Kidney tubule cell (primary cell): ENCODE measurements around the gene WDR17.
"Not testable (repeated sequence)": the region's sequence is repeated elsewhere in the genome, so short reads cannot be mapped to it uniquely, and the experiment has no call there.

Source experiments
- DNase-seq: peaks from one replicate; pipeline ENCODE4 v3.0.0-alpha.2; 2018; ENCODE audit warnings: low spot score

WDR17 gene

DNA sequence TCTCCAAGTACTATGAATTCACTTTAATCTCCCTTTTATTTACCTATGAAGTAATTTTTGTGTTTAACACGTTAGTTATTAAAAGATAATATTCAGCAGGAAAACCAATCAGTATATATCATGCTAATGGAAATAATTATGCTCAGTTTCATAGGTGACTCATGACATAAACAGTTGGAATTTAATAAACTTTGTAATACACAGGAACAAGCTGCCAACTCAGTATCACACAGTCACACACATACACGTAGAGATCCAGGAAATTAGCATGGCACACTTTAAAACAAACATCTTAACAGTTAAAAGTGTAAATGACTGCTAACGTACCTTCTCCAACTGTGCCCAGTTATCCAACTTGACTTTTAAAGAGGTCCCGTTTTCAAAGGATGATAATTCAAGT lies 127.5 kb downstream of the WDR17 start:
- peak; percentile 74 for DNase-seq

DNA sequence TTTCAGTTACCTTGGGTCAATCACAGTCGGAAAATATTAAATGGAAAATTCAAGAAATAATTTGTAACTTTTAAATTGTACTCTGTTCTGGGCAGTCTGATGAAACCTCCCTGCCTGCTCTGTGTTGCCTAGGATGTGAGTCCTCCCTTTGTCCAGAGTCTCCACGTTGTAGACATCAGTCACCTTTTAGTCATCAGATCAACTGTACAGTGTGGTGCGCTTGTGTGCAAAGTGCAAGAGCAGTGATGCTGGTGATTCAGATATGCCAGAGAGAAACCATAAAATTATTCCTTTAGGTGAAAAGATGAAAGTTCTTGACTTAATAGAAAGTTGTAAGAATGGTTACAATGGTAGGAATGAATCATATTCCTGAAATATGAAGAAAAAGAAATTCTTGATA lies 128.3 kb downstream of the WDR17 start:
- DNase-seq, result peak; percentile 93

DNA sequence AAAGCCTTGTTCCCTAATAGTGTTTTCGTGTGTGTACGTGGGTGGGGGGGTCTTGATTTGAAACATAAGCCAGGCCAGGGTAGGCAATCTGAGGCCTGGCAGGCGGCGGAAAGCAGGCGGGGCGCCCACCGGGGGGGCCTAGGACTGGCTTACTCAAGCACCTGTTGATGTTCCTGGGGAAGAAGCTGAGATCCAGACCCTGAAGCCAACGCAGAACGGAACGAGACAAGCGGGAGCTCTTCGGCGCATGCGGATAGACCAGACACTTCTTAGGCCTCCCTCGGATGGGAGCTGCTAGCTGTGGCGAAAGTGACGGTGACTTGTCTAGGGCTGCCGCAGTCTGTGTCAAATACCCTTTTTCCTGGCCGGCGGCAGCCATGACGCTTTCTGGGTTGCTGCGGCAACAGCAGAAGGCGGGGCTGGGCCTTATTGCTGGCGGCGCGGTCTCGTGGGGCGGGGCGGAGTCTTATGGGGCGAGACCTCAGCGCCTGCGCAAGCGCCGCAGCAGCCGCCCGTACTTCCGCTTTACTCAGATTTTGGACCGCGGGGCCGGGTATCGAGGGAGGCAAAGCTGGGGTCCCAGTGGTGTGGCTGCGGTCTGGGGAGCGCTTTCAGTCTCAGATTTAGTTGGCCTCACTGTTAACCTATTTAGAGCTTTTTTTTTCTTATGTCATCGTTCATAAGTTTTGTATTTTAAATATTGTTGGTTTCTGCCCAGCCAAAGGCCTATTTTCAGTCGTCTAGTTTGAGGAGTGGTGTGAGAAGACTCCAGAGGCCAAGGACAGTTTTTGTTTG lies 129.7 kb downstream of the WDR17 start, which contains the start of gene SPATA4:
TSS of gene SPATA4 (minus strand) at position 402 of the 795 bp plus-strand sequence. CDS start at position 379, 23 bp downstream.
- peak; percentile 95 for DNase-seq

DNA sequence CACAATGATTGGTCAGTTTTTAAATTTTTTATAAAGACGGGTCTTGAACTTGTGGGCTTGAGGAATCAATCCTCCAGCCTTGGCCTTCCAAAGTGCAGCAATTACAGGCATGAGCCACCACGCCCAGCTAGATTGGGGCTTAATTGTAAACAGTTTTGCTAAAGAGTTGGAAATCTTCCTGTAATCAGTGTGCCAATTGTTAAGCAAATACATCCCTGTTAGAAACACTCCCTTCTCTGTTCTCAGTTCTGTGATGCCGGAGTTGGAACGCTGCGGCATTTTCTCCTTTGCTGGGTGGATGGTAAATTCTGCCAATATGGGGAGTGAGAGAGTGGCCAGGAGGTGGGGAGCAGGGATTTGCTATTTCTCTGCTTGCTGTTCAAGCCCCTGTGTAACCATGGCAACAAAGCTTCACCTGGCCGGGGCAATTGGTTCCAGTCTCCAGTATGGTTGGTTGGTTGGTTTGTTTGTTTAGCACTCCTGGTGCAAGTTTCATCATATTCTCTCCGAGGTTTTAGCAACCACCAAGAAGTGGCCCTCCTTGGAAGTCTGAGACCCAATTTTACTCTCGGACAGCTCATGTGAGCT lies 132.8 kb downstream of the WDR17 start:
- DNase-seq, result no peak

DNA sequence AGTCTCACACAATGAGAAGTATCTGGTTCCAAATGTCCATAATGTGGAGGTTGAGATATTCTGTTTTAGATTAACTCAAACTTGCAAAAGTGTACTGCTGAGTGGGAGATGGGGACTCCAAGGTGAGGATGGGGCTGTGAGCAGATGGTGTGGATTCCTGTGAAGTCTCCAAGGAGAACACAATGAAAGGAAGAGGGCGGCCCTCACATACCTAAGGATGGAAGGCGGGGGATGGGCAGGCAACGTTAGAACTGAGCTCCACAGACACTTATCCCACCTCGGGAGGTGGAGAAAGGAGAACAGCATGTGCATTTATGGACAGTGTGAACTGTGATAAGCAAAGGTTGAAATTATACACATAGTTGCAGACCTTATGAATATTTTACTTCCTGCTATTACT lies 139.7 kb downstream of the WDR17 start:
- no peak for DNase-seq

DNA sequence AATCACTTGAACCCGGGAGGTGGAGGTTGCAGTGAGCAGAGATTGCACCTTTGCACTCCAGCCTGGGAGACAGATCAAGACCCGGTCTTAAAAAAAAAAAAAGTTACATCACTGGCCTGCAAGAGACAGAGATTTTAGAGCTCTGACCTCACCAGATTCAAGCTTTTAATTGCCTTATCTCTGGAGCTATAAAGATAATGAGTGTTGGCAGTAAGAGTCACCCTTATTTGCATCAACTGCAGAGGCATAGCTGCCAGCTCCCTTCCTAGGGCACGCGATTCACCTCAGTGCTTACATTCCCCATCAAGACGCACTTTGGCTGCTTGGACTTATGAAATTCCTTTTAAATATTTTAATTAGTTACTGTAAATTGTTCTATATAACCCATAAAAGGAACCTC lies 142.2 kb downstream of the WDR17 start:
- DNase-seq, result no peak

DNA sequence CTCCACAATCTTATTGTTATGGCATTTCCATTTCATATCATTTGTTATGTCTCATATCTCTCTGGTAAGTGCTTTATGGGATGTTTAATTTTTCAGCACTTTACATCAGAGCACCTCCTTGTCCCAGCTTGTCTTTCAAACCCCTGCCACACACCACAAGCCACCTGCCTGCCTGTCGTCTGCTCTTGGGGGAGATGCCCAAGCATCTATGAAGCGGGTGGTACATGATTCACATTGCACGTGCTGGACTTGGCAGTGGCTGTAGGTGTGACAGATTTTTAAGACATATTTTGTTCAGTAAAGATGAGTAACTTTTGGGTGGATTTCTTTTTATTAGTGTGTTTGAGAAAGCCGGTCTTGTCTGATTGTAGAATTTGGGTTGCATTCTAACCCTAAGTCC lies 143.9 kb downstream of the WDR17 start:
- DNase-seq, result no peak

DNA sequence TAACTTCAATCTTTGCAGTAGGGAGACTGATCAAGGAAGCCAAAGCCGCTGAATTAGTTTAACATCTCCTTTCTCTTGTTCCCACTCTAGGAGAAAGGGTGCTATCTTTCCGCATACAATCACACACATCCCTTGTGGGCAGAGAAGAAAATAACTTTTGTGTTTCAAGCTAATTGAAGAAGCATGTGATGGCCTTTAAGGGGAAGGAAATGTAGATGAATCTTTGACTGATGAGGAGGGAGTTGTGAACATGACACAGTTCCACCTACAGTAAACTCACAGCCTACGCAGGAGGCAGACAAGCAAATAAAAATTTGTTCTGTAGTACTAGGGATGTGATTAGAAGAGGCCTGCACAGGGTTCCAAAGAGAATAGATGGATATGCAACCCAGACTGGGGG lies 144.5 kb downstream of the WDR17 start:
- no peak for DNase-seq

DNA sequence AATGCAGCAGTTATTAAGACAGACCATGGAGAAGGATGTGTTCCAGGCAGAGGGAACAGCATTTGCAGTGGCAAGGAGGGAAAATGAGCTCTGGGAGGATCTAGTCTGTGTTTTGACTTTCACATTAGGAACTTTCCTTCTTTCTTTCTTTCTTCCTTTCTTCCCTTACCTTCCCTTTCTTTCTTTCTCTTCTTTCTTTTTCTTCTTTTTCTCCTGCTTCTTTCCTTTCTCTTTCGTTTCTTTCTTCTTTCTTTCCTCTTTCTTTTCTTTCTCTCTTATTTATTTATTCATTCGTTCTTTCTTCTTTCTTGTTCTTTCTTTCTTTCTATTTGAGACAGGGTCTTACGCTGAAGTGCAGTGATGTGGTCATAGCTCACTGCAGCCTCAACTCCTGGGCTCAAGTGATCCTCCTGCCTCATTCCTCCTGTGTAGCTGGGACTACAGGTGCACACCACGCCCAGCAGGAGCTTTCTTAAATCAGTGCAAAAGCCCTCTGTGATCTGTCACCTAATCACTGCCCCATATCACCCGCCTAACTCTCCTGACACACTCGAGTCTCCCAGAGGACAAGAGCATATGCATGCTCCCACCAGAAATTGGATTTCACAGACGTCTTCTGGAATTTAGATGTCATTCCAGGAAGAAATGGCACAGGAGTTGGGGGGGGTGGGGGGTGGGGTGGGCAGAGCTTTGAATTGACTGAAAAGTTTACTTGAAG lies 145.1 kb downstream of the WDR17 start:
- DNase-seq, result no peak

DNA sequence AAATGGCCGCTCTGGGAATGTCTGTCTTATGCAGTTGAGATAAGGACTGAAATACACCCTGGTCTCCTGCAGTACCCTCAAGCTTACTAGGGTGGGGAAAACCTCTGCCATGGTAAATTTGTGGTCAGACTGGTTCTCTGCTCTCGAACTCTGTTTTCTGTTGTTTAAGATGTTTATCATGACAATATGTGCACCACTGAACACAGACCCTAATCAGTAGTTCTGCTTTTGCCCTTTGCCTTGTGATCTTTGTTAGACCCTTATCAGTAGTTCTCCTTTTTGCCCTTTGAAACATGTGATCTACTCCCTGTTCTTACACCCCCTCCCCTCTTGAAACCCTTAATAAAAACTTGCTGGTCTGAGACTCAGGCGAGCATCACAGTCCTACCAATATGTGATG lies 146.7 kb downstream of the WDR17 start:
- not testable (repeated sequence) for DNase-seq

DNA sequence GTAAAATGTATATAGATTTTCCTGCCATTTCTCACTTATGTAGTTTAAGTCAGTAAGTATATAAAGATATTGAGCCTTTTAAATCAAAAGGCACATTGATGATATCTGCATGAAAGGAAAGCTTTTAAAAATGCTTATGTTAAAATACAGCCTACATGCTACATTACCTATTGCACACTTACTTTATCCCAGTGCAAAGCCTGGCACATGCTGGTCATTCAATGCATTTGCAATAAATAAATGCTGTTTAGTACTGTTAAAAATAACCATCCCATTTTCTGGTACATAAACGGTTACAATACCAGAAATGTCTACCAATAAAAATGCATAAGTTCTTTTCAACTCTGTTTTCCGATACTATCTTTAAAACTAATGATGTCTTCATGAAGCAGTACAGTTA lies 151.9 kb downstream of the WDR17 start:
- no peak for DNase-seq

DNA sequence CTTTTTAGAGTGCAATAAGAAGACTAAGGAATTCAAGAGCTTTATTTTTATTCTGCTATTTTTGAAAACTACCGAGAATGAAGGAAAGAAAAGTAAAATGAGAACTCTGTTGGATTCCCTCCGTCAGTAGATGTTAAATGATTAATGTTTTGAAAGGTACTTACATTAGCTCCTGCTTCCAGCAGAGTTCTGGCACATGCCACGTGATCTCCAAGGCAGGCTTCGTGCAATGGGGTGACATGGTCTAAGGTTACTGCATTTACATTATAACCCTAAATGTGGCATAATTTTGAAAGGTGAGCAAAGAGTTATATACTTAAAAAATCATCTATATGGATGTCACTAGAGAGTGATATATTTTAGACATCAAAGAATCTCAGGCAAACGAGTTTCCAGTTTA lies 156.5 kb downstream of the WDR17 start:
- no peak for DNase-seq

DNA sequence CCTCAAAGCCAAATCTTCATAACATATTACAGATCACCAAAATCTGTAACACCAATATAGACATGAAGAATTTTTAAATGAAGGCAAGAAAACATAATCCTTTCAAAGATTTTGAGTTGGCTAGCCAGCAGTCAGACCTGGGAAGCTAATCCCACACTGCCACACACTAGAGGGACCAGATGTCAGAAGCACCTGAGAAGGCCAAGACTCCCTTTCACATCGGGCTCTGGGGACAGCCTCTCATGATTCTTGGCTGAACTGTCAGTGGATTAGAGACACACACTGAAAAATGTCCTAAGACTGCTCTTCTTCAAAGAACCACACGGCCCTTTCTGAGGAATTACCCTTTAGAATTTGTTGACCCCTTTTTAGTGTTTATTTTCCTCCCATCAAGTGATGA lies 157.9 kb downstream of the WDR17 start:
- DNase-seq, result no peak

DNA sequence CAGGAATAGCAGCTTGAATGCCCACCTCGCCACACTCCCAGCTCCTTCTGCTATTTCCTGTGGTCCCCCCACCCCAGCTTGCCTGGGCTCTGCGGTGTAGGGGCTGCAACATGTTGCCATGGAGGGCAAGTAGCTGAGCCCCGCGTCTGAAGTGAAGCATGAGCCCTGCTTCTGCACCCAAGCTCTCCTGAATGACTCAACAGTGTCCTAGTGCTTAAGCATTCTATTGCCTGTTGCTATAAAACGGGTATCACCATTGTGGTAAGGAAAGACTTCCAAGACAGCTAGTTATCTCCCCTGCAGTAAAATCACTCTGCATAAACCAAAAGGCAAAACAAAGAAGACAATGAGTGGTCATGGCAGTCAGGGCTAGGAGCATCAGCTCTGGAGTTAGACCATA lies 161.1 kb downstream of the WDR17 start:
- DNase-seq, result no peak

DNA sequence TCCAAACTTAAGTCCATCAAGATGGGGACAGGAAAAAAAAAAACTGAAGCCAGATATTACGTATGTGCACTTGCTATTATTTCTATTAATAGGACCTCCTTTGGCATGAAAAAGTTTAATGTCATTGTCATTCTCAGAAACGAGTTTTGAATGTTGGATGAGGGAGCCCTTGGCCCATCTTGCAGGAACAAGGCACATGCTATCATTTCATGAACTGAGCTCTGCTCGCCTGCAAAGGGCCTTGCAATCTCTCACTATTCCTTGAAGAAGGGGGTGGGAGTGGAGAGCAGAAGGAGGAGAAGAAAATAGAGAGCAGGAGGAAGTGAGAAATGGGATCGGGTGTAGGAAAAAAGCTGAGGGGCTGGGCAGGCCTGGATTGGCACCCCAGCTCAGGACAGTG lies 164.0 kb downstream of the WDR17 start:
- no peak for DNase-seq
